ENCODE data around the gene PPP2R2B. TPM values are rescaled to one million over a fixed set of nuclear protein-coding genes. Genes with fewer than 3 reads are reported as not detected.

PPP2R2B gene
- total RNA-seq, 1 donor from 2014 or later: 10.0 TPM

DNA sequence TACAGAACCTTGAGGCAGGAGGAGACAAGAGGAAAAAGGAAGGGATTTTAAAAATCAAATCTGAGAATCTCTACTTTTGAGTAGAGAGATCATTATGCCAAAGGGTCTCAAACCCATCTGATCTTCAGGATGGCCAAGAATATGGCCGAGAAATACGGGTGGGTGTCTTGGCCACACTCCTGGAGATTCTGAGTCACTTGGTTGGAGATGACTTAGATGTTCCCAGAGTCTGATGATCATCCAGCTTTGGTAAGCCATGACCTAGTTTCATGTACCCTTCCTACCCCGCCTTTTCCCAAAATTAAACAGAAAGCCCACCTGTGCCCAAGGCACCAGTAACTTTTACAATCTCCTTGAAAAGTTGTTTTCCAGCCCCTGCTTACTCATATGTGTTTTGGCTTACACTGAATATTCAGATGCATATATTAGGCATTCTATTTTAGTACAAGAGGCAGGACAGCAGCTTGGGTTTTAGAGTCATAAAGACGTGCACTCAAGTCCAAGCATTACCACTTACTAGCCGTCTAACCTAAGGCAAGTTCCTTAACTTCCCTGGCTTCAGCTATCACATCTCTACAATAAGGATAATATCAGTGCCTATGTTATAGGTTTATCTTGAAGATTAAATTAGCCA, 195.5 kb downstream of the PPP2R2B start:
- DNase-seq (ENCODE audit: low spot score in 2 of 2): no peak
- Histone ChIP-seq H3K9me3 (no peaks in the 10 kb centered on the region), H3K4me3 (no peak overlapping the region), H3K36me3 (no peaks in the 10 kb centered on the region), H3K4me1 (peaks cover 0 to 9% of the 10 kb centered on the region in 2 donors), H3K27ac (peak overlapping the region; percentile 33 to 35), H3K27me3 (no peaks in the 10 kb centered on the region)
- TF ChIP-seq, protein P1, sequence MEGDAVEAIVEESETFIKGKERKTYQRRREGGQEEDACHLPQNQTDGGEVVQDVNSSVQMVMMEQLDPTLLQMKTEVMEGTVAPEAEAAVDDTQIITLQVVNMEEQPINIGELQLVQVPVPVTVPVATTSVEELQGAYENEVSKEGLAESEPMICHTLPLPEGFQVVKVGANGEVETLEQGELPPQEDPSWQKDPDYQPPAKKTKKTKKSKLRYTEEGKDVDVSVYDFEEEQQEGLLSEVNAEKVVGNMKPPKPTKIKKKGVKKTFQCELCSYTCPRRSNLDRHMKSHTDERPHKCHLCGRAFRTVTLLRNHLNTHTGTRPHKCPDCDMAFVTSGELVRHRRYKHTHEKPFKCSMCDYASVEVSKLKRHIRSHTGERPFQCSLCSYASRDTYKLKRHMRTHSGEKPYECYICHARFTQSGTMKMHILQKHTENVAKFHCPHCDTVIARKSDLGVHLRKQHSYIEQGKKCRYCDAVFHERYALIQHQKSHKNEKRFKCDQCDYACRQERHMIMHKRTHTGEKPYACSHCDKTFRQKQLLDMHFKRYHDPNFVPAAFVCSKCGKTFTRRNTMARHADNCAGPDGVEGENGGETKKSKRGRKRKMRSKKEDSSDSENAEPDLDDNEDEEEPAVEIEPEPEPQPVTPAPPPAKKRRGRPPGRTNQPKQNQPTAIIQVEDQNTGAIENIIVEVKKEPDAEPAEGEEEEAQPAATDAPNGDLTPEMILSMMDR (IDR thresholded peaks at IDR 0.05): no peak
- intact Hi-C loops (cut with DNase I): no loop called here

DNA sequence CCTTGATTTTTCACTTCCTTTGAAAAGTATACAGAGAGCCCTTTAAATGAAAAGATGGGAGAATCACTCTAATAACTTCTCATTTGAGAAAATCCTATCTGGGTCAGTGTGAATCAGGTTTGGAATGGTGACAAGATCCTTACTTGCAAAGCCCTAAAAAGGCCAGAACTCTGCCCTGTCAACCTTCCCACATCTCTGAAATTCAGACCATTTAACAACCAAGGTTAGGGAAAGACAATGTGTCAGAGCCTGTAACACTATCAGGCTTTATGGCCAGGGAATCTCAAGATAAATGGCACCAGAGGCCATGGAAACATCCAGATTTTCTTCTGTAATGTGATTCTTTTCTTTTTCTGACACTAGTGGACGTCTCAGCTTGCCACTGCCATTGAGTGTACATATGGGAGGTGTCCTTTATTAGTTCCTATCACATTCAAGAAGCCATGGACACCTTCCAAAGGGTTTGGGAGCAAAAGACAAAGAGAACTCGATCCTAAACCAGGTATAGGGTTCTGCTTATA, 196.9 kb downstream of the PPP2R2B start:
- intact Hi-C loops (cut with DNase I): no loop called here
- DNase-seq (ENCODE audit: low spot score in 2 of 2): no peak
- Histone ChIP-seq H3K27ac (peak overlapping the region; percentile 44 to 67), H3K36me3 (no peaks in the 10 kb centered on the region), H3K9me3 (no peaks in the 10 kb centered on the region), H3K4me3 (no peak overlapping the region), H3K27me3 (no peaks in the 10 kb centered on the region), H3K4me1 (peaks cover 0 to 9% of the 10 kb centered on the region in 2 donors)
- TF ChIP-seq, protein P1 (IDR thresholded peaks at IDR 0.05): no peak

DNA sequence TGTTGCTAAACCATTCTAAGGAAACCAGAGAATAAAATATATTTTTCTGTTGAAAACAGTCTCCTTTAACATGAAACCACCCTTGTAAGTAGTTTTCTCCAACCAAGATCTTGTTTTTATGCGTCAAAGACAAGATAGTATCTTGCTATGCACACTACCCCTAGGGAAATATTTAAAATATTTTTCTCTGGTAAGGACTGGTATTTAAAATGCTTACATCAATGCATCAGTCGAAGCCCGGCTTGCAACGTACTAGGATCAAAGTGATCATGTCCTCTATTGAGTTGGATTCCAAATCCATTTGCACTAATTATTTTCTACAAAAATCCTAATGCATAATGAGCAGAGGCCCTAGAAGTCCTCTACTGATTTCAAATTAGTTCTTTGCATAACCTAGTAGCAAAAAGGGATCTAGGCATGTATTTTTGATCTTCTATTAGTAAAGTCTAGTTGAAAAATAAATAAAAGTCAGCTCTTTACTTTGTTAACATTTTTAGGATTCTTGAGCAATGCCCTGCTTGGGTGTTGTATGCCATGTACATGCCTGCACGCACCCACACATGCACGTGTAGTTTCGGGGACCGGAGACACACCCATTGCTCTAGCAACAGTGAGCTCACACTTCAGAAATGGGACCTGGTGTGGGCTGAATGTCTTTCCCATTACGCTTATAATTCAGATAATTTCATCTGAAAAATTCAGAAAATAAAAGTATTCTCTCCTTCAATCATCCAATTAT, 197.5 kb downstream of the PPP2R2B start:
- H3K4me3 ChIP-seq: no peak overlapping the region
- H3K9me3 ChIP-seq: no peaks in the 10 kb centered on the region
- peaks cover 0 to 9% of the 10 kb centered on the region in 2 donors for H3K4me1 ChIP-seq
- peak overlapping the region in 1 of 2 donors; percentile 67 for H3K27ac ChIP-seq
- DNase-seq (ENCODE audit: low spot score in 2 of 2): no peak
- H3K36me3 ChIP-seq: no peaks in the 10 kb centered on the region
- intact Hi-C loops (cut with DNase I): no loop called here
- no peaks in the 10 kb centered on the region for H3K27me3 ChIP-seq
- TF ChIP-seq, protein P1 (IDR thresholded peaks at IDR 0.05): no peak

DNA sequence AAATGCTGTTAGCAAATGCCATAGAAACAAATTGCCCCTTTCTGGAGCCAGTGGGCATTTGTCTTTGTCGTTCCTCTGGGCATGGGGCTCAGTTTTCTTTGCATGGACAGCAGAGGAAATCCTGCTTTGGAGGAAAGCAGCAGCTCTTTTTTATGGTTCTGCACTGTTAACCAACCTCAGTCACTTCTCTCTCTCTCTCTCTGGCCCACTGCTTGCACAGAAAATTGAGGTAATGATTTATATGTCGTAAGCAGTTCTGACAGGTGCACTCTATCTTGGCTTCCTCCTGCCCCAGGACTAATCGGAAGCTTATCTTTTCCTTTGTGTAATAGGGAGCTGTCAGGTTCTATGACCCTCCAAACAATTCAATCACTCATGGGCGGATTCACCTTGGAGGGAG, 202.9 kb downstream of the PPP2R2B start:
- intact Hi-C loops (cut with DNase I): no loop called here
- DNase-seq (ENCODE audit: low spot score in 2 of 2): no peak
- Histone ChIP-seq H3K9me3 (no peaks in the 10 kb centered on the region), H3K36me3 (no peaks in the 10 kb centered on the region), H3K27ac (no peak overlapping the region), H3K27me3 (no peaks in the 10 kb centered on the region), H3K4me1 (no peaks in the 10 kb centered on the region), H3K4me3 (no peak overlapping the region)
- TF ChIP-seq, protein P1 (IDR thresholded peaks at IDR 0.05): no peak

DNA sequence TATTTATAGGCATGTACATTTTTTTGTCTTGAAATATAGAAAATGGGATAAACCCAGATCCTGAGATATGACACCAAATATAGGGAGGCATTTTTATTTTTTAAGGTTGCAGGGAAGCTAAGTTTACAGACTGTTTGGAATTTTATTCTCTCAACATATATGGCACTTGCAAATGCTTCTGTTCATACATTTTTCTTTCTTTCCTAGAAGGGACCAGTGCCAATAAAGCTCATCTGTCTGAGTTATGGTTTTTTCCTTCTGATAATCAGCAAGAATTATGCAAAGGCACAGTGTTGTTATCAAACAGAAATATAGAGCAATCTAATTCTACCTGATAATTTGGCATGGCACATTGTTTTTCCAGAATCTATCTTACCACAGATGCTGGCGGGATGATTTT, 205.7 kb downstream of the PPP2R2B start:
- Histone ChIP-seq H3K36me3 (no peaks in the 10 kb centered on the region), H3K9me3 (no peaks in the 10 kb centered on the region), H3K4me1 (peaks cover 0 to 8% of the 10 kb centered on the region in 2 donors), H3K27ac (no peak overlapping the region), H3K27me3 (no peaks in the 10 kb centered on the region), H3K4me3 (no peak overlapping the region)
- intact Hi-C loops (cut with DNase I): loop anchor here (5.0 kb wide), 1 partner anchor 204 kb away; the partner anchor contains the start of gene PPP2R2B
- no peak for DNase-seq (ENCODE audit: low spot score in 2 of 2)
- TF ChIP-seq, protein P1 (IDR thresholded peaks at IDR 0.05): no peak

Measured in ascending aorta (tissue), 2 donors.